Activated T-helper 9 cell treated with anti-CD3 and anti-CD28 coated beads, Interleukin-2, amount 50 U/mL, for 16 hours (primary cell): ENCODE measurements around the gene ZNF33B.
A peak's percentile ranks its signal among the peaks of the same experiment; 100 is the strongest.
"Not testable (repeated sequence)": the region's sequence is repeated elsewhere in the genome, so short reads cannot be mapped to it uniquely, and the experiment has no call there.

Source experiments
- DNase-seq: peaks from one replicate; pipeline ENCODE4 v3.0.0-alpha.2; 2020; ENCODE audit warnings: low read depth

Gene ZNF33B

DNA sequence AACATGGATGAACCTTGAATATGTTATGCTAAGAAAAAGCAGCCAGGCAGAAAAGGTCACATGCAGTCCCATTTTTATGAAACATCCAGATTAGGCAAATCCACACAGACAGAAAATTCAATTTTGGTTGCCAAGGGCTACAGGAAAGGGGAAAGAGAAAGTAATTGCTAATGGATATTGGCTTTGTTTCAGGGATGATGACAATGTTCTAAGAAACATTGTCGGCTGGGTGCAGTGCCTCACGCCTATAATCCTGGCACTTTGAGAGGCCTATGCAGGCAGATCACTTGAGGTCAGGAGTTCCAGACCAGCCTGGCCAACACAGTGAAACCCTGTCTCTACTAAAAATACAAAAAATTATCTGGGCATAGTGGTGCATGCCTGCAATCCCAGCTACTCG, 23.0 kb downstream of the ZNF33B start:
- no peak for DNase-seq

DNA sequence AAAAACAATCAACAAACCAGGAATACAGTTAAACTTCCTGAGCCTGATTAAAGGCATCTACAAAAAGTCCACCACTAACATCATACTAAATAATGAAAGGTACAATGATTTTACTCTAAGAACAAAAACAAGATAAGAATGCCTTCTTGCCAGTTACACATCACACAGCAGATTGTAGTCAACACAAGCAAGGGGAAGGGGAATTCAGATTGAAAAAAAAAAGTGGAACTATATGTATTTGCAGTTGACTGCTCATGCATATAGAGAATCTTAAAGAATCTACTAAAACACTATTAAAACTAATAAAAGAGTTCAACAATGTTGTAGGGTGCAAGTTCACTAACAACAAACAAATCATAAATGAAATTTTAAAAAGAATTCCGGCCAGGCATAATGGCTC, 28.5 kb downstream of the ZNF33B start:
- DNase-seq = no peak

DNA sequence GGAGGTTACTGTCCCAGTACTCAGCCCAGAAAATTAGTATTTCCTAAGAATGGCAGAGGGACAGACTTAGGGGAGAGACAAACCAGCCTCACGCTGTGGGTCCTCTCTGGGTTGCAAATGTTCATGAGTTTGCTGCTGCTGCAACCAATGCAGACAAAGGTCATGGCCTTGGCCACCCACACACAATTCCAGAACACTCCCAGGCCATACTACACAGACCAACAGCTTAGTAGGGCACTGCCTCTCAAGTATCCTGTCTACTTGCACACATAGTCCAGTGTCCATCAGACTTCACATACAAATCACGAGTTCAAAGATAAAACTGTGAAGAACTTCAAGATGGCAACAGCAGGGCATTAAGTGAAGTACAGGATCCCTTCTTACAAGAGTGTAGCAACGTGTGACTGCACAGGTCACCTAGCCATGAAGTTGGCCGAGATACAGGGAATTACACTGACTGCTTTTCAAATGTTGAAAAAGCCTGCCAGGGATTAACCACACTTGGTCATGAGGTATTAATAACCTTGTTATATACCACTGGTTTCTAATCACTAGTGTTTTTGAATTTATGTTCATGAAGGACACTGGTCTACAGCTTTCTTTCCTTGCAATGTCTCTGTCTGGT, 40.0 kb downstream of the ZNF33B start:
- no peak for DNase-seq

DNA sequence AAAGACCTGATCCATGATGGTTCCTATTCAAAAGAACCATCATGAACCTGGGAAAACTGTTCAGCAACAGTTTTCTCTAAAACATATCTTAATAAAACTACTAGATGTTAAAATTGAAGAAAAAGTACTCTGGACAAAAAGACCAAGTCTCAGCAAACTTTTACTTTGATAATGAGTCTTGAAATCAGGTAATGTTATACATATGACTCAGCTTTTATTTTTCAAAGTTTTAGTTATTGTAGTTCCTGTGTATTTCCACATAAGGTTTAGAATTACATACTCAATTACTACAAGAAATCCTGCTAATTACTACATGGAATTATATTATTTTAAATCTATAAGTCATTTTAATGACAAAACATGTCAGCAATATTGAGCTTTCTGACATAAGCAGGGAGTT, 42.2 kb downstream of the ZNF33B start:
- DNase-seq = no peak

DNA sequence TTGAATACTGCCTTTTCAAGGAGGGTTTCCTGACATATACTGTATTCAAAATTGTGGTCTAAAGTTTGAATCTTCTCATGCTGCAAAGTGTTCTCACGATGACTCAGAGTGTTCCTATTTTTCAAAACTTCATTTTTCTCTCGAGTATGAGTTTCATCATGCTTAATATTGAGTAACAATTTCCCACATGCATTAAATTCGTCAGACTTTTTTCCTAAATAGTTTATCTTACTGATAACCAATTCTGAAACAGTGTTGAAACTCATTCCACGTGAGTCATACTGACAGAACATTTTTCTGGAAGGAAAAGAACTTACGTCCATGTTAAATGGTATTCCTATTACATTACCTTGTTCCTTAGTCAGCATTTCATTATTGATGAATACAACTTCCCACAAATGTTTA, 44.1 kb downstream of the ZNF33B start:
- no peak for DNase-seq

DNA sequence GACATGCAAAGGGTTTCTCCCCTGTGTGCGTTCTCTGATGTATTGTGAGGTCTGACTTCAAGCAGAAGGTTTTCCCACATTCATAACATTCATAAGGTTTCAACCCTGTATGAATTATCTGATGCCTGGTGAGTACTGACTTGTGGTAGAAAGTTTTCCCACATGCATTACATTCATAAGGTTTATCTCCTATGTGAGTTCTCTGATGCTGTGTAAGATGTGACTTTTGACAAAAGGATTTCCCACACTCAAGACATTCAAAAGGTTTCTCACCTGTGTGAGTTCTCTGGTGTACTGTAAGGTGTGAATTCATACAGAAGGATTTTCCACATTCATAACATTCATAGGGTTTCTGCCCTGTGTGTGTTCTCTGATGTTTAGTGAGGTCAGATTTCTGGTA, 45.1 kb downstream of the ZNF33B start:
- DNase-seq = no peak

DNA sequence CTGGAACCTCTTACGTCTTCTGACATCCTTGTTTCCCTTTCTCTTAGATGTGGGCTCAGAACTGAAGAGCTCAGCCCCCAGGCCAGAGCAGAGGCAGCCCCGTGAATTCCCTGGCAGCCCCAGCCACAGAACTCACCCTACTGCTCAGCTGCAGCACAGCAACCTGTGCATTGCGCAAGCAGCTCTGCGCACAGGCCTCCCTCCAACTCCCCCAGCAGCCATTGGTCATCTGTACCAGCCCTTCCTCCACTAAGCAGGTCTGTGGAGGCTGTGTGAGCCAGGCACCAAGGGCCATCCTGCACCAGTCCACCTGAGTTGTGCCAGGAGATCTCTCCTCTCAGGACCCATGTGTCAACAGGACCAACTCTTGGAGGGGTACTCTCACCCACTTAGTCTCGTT, 54.5 kb downstream of the ZNF33B start:
- DNase-seq = no peak

DNA sequence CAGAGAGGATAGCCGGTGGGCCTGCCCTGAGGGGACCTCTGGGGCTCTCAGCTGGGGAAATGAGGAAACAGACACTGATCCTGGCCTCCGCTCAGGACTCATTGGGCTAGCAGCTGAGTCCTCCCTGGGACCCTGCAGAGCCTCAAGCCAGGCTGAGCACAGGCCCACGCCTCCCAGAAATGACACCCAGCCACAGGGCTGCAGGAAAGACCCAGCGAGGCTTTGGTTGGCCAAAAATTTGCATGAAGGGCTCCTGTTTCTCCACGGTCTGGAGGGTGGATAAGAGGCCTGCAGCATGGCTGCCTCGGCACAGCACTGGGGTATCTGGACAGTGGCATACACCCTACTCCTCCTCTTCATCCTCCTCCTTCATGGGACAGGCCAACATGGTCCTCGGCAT, 60.4 kb downstream of the ZNF33B start:
- DNase-seq = no peak

DNA sequence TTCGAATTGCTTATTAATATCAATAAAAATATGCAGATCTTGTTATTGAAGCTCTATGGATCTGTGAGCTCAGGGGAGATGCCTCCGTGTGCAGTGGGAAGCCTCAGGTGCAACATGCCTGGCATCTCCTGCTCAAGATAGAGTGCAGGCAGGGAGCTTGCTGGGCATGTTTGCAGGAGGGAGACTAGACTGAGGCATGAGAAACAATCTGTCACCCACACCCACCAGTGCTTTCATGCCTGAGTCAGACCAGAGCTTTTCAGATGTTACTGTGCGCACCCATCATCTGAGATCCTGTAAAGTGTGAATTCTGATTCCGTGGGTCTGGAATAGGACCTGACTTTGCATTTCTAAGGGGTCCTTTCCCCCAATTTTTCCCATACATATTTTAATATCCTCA, 62.0 kb downstream of the ZNF33B start:
- no peak for DNase-seq

DNA sequence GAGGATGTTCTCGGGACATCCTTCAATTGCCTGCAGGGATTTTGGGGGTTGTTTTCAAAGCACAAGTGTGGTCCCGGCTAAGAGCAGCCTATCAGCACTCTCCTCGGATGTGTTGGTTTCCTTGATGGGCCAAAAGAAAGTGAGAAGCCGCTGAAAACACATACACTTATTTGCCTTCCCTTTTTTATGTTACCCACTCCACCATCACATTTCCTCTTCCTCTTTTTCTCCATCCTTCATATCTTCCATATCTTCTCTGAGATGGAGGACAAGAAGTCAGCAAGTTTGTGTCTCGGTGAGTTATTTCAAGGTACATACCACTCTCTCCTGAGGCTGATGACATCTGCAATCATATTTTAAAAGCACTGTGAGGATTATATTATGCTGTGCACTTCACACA, 64.0 kb downstream of the ZNF33B start:
- no peak for DNase-seq

DNA sequence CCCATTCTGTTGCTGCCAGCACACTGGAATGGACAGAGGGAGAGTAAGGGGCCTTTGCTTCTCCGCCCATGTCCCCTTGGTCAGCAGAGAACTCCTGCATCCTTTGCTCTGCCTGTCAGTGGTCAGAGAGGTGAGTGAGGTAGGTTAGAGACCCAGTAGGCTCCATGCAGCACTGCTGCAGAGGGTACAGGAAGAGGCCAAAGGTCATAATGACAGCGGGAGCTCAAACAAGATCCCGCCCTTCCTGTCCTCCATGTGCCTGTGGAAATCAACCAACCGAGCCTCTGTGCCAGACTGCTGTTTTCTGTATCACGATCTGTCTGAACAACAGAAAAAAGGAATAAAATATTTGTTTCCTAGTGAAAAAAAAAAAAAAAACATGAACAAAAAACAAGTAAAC, 81.4 kb downstream of the ZNF33B start:
- DNase-seq = no peak

DNA sequence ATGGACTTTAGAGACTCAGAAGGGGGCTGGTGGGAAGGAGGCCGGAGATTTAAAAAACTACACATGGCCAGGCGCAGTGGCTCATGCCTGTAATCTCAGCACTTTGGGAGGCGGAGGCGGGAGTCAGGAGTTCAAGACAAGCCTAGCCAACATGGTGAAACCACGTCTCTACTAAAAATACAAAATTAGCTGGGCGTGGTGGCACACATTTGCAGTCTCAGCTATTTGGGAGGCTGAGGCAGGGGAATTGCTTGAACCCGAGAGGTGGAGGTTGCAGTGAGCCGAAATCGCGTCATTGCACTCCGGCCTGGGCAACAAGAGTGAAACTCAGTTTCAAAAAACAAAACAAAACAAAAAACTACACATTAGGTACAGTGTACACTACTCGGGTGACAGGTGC, 84.8 kb downstream of the ZNF33B start:
- DNase-seq = not testable (repeated sequence)

DNA sequence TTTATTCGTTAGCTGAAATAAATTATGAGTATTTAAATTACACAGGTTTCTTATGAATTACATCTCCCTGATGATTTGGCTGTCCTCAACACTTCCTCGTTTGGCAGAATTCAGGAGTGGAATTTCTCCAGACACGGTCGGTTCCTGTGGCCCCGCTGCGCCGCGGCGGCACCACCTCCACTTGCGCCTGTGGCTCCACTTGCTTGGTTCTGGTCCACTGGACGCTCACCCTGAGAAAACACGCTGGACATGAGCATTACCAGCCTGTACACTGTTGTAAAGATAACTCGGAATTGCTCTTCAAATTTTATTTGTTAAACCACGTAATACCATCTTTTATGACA, 85.3 kb downstream of the ZNF33B start:
- no peak for DNase-seq

DNA sequence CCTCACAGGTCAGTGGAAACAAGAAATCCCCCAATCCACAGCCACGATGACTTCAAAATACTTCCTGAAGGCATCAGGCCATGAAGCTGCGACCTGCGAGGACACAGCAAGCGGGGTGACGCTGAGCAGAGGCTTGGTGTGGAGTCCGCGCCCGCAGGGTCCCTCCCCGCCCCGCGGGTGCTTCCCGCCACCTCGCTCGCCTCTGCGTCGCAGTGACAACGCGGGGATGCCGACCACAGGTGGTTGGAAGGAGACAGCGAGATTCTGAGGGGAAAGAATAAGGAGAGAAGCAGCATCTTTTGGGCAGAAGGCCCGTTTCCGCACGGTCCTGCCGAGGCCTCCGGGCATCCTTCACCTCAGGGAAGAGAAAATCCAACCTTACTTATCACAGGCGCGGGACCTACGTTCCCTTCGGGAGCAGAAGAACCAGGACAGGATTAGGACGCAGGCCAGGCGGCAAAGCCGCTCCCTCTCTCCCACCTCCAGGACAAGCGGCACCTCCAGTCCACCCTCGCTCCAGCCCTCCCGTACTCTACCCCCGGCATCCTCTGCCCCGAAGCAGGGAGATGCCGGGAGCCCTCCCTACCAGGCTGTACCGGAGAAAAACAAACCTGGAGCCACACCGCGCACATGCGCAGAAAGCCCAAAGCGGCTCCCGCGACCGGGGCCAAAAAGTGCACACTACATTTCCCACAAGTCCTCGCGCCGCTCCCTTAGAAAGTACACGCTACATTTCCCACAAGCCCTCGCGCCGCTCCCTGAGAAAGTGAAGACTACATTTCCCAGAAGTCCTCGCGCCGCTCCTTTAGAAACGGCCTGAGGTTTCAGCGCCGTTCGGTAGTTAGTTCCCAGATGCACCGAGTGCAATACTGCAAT, 85.9 kb downstream of the ZNF33B start:
- DNase-seq = peak; percentile 92

DNA sequence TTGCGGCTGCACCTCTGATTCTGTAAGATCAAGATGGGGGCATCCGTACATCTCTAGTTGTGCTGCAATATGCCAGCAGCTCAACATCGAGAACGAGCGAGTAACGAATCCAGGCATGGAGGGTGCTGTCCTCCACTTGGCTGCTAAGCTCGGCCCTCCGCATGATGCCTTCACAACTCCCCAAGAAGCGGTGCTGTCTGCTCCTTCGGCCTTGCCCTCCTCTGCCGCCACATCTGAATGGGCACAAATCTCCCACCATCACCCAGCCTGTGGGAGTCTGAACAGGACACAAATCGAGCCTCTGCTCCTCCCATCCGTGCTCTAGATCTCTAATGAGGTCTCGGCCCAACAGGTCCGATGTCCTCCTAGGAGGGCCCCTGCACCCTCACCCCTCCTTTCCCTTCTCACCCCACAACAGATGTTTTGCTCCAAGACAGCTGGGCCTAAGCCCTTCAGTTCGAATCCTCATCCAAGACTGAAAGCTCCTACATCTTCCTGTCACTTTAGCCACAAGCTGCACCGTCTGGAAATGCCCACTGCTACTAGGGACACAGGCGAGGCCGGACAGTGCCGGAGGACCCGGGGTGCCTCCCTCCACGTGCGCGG, 86.7 kb downstream of the ZNF33B start:
- no peak for DNase-seq

DNA sequence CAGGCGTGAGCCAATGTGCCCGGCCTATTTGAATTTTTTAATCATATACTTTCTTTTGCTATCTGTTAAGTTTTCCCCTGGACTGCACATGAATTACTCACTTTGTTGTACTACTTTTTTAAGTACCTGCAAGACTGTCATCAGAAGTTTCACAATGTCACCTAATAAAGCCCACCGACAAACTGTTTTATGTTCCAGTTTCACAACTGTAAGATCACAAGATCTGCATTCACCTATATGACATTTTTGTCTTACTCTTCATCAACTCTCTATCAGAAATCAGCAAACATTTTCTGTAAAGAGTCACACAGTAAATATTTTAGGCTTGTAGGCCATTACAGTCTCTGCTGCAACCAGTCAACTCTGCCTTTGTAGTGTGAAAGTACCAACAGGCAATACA, 88.5 kb downstream of the ZNF33B start:
- no peak for DNase-seq

DNA sequence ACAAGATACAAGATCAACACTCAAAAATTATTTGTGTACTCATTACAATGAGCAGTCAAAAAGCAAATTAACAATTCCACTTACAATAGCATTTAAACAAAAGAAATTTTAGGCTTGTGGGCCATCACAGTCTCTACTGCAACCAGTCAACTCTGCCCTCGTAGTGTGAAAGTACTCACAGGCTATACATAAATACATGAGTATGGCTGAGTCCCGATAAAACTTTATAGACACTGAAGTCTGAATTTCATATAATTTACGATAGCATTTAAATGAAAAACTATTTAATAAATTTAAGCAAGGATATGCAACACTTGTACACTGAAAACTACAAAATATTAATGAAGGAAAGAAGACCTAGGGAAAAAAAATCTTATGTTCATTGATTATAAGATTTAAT, 90.1 kb downstream of the ZNF33B start:
- no peak for DNase-seq

DNA sequence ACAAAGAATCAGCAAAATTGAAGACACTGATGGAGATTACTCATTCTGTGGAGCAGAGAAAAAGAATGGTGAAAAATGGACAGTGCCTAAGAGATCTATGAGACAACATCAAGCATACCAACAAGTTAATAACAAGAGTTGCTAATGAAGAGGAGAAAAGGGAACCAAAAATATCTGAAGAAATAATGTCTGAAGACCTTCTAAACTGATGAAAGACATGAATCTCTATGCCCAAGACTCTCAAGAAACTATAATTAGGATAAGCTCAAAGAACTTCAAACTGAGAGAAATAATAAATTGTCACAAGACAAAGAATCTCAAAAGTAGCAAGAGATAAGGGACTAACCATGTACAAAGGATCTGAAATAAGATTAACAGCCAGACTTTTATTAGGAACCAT, 93.4 kb downstream of the ZNF33B start:
- DNase-seq = no peak

DNA sequence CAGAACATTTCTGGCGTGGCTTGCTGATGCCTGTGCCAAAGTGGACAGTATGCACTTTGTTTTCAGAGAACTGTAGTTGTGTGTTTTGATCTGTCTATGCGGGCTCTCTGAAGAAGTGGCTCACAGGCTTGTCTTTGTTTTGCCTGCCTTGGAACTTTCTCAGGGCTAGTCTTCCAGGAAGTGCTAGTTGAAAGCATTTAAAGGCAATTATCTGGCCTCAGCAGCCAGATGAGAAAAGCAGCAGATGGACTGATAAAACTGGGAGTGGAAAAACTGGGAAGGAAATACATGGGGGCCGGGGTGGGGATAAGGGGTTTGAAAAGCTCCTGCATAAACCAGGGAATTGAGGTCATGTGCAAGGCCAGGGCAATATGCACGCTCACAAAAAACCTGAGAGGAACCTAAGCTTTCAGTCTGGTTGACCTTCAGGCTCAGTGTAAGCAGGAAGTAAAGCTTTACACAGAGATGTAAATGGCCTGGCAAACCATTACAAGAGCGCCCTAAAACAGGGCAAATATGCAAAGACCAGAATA, 94.5 kb downstream of the ZNF33B start:
- no peak for DNase-seq
